ENCODE results near the gene RAB4A.

- TF ChIP-seq CTCF (IDR thresholded peaks at IDR 0.05; ENCODE audit: poor library complexity, severe bottlenecking) (no peak), MXI1 (conservative IDR thresholded peaks at IDR 0.05; ENCODE audit: poor library complexity, severe bottlenecking) (no peak), REST (IDR thresholded peaks at IDR 0.05; ENCODE audit: borderline replicate concordance) (no peak), SMC3 (conservative IDR thresholded peaks at IDR 0.05; ENCODE audit: poor library complexity) (no peak), TAF1 (IDR thresholded peaks at IDR 0.05; ENCODE audit: low read depth) (no peak)
Observed at GRCh38 chr1:229268505-229268904, 2.4 kb upstream of the RAB4A start.

Measured in neural cell (in vitro differentiated cells).